Activated CD8-positive, alpha-beta memory T cell treated with anti-CD3 and anti-CD28 coated beads, Interleukin-2, amount 50 U/mL, for 1 hour (primary cell): Measurements from ENCODE around the gene ARHGEF18.
"Not testable (repeated sequence)": the region's sequence is repeated elsewhere in the genome, so short reads cannot be mapped to it uniquely, and the experiment has no call there.

Experiments used
- DNase-seq: peaks from one replicate; pipeline ENCODE4 v3.0.0-alpha.2; 2020; ENCODE audit errors: extremely low read depth

Gene ARHGEF18

DNA sequence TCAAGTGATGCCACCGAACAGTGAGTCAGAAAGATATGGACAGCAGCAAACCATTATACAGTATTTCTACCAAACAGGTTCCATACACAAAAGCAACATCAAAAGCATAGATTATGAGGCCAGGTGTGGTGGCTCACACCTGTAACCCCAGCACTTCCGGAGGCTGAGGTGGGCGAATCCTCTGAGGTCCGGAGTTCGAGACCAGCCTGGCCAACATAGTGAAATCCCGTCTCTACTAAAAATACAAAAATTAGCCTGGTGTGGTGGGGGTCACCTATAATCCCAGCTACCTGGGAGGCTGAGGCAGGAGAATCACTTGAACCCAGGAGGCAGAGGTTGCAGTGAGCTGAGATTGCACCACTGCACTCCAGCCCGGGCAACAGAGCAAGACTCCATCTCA lies 1.7 kb upstream of the ARHGEF18 start:
- DNase-seq: not testable (repeated sequence)

DNA sequence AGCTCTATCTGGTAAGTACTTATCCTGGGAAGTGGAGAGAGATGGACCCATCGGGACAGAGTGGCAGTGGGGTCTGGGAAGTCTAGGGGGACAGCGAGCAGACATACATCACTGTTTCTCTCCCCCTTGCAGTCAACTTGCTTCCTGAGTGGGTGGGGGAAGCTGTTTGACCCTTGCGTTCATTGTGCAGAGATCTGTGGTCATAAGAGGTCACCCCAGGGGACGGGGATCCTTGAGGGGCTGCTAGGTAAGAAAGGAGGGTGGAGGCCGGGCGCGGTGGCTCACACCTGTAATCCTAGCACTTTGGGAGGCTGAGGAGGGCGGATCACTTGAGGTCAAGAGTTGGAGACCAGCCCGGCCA lies 474 bp downstream of the ARHGEF18 start:
- no peak for DNase-seq

DNA sequence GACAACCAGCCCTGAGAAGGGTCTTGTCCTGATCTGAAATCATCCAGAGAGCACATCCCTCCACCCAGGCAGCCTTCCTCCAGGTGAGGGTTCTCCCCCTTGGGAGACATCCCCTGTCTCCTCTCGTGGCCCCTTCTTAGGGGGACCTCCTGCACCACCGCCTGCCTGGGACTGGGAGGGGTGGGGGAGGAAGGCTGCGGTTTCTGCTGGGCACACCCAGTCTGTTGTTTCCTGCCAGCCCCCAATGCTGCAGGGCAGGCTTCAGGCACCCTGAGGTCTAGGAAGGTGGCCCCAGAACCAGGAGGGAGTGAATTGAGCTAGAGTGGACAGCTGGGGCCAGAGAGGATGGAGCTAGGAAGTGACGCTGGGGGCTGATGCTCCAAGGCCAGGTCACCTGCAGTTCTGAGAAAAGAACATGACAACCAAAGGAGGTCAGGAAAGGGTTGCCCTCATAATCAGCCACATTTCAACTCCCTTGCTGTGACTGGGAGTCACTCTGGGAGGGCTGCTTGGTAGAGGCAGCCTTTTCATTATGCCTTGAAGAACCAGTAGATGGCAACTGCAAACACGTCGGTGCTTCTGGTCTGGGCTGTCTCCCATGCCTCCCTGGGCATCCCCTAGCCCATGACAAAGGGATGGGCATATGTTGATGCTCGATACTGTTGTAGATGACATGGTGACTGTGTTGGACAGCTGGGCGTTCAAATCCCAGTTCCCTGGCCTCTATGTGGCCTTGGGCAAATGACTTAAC lies 1.4 kb downstream of the ARHGEF18 start:
- no peak for DNase-seq

DNA sequence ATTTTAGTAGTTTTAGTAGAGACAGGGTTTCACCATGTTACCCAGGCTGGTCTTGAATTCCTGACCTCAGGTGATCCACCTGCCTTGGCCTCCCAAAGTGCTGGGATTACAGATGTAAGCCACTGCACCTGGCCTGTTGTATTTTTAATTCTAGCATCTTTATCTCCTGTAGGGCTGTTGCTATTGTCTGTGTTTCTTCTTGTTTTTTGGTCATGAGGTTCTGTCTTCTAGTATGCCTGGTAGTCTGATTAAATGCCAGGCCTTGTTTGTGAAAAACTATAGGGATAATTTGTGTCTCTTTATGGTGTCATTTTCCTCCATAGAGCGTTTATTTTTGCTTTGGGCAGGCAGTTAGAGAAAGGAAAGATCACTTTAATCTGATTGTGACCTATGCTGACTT lies 3.1 kb downstream of the ARHGEF18 start:
- DNase-seq: no peak

DNA sequence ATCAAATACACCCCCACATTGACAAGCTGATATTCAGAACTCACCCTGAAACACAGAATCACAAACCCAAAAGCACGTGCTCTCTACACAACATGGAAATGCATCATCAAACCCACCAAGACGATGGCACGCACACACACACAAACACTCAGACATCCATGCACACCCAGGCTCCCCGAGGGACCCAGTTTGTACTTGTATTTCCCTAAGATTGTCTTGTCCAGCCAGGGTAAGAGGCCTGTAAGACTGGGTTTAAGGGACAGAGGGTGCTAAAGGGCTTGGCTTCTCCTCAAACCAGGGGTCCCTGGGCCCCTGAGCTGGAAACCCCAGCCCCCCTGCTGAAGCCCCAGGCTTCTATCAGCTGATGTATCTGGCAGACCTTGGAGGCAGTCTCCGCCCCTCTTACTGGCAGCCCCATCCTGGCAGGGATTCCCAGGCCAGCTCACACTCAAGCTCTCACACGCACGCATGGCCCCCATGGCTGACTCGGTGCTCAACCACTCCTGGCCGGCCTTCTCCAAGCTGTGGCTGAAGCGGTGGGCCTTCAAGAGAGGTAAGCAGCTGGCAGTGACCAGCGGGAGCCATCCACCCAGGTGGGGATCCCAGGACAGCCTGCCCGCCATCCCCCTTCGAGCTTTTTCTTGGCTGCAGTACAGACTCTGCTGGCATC lies 6.5 kb downstream of the ARHGEF18 start:
- DNase-seq: no peak

DNA sequence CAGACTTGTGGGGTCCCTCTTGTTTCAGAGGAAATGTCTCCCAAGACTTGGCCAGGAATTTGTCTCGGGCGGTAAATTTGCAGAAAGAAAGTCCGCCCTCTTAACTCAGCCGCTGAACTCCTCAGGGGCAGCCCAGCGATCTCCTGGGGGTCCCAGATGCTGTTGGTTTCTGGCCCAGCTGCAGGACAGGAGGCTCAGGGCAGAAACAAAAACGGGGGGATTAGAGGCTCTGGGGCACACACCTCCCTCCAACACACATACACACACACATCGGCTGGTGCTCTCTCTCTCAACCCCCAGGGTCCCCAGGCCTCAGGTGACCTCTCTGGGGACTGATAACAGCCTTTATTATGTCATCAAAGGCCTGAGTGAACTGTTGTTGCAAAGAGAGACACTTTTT lies 7.1 kb downstream of the ARHGEF18 start:
- no peak for DNase-seq

DNA sequence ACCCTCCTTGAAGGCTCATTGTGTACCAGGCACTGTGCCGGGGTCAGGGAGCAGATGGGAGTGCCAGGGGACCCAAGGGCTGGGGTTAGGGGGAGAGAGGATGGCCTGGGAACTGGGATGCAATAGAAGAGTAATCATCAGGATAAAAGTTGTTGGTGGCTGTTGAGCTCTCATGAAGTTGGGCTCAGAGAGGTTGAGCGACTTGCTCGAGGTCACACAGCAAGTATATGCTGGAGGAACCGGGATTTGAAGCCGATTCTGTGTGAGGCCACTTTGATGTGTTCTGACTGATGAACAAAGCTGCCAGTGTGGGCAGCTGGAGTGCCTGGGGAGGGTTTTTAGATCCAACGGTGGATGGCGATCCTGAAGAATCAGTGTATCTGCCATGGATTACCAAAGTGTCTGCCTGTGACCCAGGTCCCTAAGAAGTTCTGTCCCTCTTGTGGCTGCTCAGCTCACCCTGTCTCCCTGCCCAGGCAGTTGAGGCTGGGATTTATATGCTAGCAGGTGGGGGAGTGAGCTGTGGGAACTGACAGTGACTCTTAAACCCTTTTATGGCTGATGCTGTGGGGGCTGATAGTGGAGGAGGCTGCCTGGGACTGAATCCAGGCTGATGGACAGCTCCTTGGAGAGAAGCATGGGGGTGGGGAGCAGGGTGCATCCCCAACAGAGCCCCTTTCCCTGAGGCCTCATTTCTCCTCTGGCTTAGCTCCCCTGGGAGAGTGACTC lies 8.3 kb downstream of the ARHGEF18 start:
- DNase-seq: no peak

DNA sequence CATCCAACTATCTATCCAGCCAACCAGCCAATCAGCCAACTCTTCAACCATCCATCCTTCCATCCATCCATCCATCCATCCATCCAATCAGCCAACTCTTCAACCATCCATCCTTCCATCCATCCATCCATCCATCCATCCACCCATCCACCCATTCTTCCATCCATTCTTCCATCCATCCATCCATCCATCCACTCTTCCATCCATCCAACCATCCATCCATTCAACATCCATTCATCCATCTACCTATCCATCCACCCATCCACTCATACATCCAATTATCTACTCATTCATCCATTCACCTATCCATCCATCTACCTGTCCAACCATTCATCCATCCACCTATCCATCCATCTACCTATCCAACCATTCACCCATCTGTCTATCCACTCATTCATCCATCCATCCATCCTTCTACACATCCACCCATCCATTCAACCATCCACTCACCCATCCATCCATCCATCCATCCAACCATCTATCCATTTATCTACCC lies 9.4 kb downstream of the ARHGEF18 start:
- DNase-seq: no peak

DNA sequence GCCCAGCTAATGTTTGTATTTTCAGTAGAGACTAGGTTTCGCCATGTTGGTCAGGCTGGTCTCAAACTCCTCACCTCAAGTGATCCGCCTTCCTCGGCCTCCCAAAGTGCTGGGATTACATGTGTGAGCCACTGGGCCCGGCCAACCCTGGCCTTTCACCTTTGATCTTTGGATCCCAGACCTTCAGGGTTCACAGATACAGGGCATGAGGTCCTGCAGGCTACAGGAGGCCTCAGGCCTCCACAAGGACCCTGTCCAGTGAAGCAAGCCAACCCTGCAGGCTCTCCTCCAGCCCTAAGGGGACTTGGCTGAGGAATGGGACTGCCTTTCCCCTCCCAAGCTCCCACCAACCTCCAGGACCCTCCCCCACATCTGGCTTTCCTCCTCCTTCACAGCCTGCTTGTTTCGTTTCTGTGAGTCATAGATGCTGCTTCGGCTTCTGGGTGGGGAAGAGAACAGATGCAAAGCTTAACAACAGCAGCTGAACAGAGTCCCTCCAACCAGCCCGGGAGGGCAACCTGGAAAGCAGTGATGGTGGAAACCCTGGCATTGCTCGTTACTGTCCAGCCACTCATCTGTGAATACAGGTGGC lies 11.8 kb downstream of the ARHGEF18 start:
- no peak for DNase-seq

DNA sequence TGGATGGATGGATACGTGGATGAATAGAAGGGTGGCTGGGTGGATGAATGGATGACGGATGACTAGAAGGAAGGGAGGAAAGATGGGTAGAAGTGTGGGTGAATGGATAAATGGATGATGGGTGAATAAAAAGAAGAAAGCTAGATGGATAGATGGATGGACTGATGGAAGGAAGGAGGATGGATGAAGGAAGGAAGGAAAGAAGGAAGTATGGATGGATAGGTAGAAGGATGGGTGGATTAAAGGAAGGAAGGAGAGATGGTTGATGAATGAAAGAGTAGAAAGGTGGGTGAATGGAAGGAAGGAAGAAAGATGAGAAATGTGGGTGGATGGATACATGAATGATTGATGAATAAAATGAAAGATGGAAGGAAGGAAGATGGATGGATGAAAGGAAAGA lies 14.5 kb downstream of the ARHGEF18 start:
- no peak for DNase-seq

DNA sequence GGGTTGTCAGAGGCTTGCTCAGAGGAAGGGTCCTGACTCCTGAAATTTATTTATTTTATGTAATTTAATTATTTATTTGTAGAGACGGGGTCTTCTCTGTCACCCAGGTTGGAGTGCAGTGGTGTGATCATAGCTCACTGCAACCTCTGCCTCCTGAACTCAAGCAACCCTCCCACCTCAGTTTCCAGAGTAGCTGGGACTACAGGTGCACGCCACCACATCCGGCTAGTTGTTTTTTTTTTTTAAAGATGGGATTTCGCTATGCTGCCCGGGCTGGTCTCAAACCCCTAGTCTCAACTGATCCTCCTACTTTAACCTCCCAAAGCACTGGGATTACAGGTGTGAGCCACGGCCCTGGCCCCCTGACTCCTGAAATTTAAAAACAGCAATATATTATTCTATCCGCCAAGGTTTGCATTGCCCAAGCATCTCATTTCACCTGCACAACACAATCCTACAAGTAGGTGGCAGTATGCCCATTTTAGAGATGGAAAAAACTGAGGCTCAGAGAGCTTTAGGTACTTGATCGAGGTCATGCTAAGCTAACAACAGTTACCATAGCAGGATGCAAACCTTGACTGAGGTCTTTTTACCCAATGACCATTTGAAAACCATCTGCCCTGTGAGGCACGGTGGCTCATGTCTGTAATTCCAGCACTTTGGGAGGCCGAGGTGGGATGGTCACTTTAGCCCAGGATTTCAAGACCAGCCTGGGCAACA lies 18.1 kb downstream of the ARHGEF18 start:
- DNase-seq: no peak

DNA sequence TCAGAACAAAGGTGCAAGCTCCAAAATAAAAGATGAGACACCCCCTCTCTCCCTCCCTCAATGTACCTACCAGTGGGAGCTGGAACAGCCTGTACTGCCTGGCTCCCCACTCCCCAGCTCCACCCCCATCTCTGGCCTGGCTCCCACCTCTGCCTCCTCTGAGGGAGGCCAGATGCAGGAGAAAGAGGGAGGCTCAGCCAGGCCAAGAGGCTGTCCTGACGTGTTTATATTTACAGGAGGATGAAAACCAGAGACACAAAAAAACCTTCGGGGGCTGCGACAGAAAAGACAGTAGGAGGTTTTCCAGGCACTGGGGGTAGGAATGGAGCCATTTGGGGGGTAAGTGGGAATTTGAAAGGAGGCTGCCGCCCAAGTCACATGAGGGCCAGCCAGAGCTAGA lies 19.7 kb downstream of the ARHGEF18 start:
- no peak for DNase-seq

DNA sequence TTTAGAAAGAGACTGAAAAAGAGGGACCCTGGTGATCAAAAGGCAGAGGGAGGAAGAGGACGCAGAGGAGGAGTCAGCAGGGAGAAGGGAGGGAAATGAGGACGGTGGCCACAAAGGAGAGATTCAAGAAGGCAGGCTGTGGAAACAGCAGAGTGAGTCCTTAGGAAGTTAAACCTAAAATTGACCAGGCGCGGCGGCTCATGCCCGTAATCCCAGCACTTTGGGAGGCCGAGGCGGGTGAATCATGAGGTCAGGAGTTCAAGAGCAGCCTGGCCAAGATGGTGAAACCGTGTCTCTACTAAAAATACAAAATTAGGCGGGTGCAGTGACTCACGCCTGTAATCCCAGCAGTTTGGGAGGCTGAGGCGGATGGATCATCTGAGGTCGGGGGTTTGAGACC lies 20.1 kb downstream of the ARHGEF18 start:
- not testable (repeated sequence) for DNase-seq

DNA sequence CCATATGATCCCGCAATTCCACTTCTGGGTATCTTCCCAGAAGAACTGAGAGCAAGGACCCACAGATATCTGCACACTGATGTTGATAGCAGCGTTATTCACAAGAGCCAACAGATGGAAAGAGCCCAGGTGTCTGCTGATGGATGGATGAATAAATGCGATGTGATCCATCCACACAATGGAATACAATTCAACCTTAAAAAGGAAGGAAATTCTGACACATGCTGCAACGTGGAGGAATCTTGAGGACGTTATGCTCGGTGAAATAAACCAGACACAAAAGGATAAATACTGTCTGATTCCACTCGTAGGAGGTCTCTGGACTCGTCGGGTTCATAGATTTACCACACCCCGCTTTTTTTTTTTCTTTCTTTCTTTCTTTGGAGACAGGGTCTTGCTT lies 21.8 kb downstream of the ARHGEF18 start:
- DNase-seq: no peak

DNA sequence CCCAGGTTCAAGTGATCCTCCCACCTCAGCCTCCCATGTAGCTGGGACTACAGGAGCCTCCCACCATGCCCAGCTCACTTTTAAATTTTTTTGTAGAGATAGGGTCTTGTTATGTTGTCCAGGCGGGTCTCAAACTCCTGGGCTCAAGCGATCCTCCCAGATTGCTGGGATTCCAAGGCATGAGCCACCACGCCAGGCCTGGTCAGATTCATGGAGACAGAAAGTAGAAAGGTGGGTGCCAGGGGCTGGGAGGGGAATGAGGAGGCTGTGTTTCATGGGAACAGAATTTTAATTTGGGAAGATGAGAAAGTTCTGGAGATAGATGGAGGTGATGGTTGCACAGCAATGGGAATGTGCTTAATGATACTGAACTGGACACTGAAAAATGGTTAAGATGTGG lies 22.3 kb downstream of the ARHGEF18 start:
- DNase-seq: no peak

DNA sequence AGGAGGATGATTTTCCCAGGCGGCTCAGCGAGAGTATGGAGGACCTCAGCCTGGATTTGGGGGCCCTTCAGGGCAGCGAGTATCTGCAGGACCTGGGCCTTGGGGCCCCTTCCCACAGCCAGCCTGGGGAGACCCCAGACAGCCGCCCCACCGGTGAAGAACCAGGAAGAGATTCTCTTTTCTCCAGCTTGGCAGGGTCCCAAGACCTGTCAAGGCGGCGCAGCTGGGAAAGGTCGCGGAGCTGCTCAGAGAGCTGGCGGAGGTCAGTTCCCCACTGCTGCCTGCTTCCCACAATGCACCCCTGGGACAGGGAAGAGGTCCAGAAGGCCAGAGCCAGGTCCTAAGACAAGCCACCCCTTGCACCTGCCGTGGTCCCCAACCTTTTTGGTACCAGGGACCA lies 24.1 kb downstream of the ARHGEF18 start:
- DNase-seq: no peak

DNA sequence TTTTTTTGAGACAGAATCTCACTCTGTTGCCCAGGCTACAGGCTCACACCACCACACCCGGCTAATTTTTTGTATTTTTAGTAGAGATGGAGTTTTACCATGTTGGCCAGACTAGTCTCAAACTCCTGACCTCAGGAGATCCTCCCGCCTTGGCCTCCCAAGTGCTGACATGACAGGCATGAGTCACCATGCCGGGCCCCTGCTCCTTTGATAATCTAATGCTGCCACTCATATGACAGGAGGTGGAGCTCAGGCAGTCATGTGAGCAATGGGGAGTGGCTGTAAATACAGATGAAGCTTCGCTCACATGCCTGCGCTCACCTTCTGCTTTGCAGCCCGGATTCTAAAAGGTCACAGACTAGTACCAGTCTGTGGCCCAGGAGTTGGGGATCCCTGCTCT lies 25.1 kb downstream of the ARHGEF18 start:
- no peak for DNase-seq

DNA sequence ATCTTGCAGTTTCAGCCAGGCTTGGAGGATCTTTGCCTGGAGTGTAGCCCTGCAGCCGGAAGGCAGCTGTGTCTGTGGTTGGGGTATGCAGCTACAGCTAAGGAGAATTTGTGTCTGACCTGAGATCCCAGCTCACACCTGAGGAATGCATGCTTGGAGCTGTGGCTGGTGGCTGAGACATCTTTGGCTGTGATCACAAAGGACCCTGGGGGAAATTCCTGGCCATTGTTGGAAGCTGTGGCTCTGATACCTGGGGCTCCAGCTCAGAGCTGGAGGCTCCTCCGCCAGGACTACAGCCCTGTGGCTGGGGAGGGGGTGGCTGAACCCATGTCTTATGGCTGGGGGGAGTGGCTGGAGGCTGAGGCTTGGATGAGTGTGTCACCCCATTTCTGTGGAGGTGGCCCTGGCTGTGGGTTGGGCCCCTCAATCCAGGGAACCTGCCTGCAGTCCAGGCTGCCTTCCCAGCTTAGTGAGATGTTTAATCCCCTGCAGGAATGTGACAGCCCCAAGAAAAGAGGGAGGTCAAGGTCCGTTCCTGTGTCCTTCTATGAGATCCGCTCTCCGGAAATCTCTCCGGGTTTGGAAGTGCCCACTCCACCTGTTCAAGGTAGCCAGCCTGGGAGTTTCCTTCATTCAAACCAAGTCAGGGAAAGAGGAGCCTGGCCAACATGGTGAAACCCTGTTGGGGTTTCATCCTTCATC lies 27.6 kb downstream of the ARHGEF18 start:
- no peak for DNase-seq

DNA sequence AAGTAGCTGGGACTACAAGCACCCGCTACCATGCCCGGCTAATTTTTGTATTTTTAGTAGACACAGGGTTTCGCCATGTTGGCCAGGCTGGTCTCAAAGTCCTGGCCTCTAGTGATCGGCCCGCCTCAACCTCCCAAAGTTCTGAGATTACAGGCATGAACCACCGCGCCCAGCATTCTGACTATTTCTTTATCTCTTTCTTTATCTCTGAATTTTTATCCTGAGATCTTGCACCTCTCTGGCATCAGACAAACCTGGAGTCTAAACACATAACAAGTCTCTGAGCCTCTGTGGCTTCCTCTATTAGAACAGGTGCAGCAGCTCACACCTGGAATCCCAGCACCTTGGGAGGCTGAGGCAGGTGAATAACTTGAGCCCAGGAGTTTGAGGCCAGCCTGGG lies 28.5 kb downstream of the ARHGEF18 start:
- DNase-seq: no peak

DNA sequence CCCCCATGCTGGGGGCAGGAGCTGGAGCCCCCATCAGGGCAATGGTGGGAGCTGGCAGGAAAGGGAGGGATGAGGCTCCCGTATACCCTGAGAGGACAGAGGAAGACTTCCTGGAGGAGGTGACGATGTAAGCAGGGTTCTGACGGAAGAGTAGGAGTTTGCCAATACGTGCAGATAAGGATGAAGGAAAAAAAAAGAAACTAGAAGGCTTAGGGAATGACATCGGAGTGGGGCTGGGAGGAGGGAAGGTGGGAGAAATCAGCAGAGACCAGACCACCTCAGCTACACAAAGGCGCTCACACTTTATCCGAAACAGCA lies 32.3 kb downstream of the ARHGEF18 start:
- DNase-seq: no peak

DNA sequence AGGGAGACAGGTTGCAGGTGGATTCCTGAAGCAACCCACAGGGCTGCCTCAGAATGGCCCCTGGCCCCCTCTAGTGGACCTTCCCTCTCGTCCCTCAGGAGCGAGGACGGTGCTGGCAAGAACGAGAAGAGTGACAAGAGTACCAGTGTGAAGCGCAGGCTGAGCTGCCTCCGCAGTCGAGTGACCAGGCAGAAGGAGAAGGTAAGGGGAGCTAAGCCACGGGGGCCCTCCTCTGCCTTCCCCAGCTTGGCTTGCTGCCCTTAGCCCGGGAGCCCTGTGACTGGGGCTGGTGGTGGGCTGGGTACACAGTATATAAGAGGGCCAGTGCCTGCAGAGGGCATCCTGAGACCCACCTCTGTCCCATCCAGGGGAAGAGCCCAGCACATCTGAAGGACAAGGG lies 34.0 kb downstream of the ARHGEF18 start:
- no peak for DNase-seq
